Activated CD4-positive, alpha-beta memory T cell treated with anti-CD3 and anti-CD28 coated beads, Interleukin-2, amount 10 ng/mL, durations not matched to agents 7 days and 5 days (primary cell): ENCODE measurements around the gene GRK5. TPM values are rescaled to one million over a fixed set of nuclear protein-coding genes. Genes with fewer than 3 reads are reported as not detected.

Experiments
- CTCF ChIA-PET: fragments of 350-600 bp; sonication (Branson Sonifier 250); formaldehyde crosslinking; loops from one replicate; lab custom pipeline; 2021; ENCODE audit warnings: antibody characterized with exemption, inconsistent platforms; lab: Charles Lee
- POLR2A ChIA-PET: fragments of 350-600 bp; sonication (Branson Sonifier 250); formaldehyde crosslinking; loops from one replicate; lab custom pipeline; 2021; ENCODE audit warnings: antibody characterized with exemption; lab: Charles Lee
- DNase-seq: peaks from one replicate; pipeline ENCODE4 v3.0.0-alpha.2; 2020
- H3K27ac Mint-ChIP-seq: one replicate; pipeline ENCODE4 v1.8.0; 2021; ENCODE audit warnings: mild to moderate bottlenecking, mixed read lengths
- H3K27me3 Mint-ChIP-seq: one replicate; pipeline ENCODE4 v1.8.0; 2021; ENCODE audit warnings: mixed read lengths
- H3K36me3 Mint-ChIP-seq: one replicate; pipeline ENCODE4 v1.8.0; 2021; ENCODE audit warnings: low read depth, mixed read lengths
- H3K4me1 Mint-ChIP-seq: one replicate; pipeline ENCODE4 v1.8.0; 2021; ENCODE audit warnings: mixed read lengths
- H3K4me3 Mint-ChIP-seq: one replicate; pipeline ENCODE4 v1.8.0; 2021; ENCODE audit warnings: mild to moderate bottlenecking, mixed read lengths
- H3K9me3 Mint-ChIP-seq: one replicate; pipeline ENCODE4 v1.8.0; 2021; ENCODE audit warnings: mixed read lengths
- total RNA-seq, 2 experiments: library from RNA; stranded (reverse); gene quantifications; one replicate each; pipeline ENCODE4 v1.2.3, GENCODE V29; 2021

Gene GRK5
- total RNA-seq, 2 experiments from 2014 or later = 29.8 to 30.6 TPM

- ChIA-PET POLR2A (interaction anchor here (1.0 to 2.2 kb wide), 2 partner anchors 36 to 237 kb away, joined by 3 to 13 read pairs; partner anchors contain the start of gene GRK5), CTCF (interaction anchor here (0.6 to 4.7 kb wide), 11 partner anchors 11 to 244 kb away, joined by 3 to 58 read pairs (median 4); partner anchors contain the start of genes GRK5 and RGS10)
- Mint-ChIP-seq H3K27ac (no peak overlapping the region), H3K4me1 (peaks cover 10% of the 10 kb centered on the region), H3K4me3 (no peak overlapping the region), H3K36me3 (peaks cover 6% of the 10 kb centered on the region), H3K9me3 (no peaks in the 10 kb centered on the region), H3K27me3 (no peaks in the 10 kb centered on the region)
- DNase-seq = no peak
These were observed 236.1 kb downstream of the GRK5 start for GRCh38 chr10:119443441-119443840.

- peaks cover 2% of the 10 kb centered on the region for H3K36me3 Mint-ChIP-seq
- H3K4me3 Mint-ChIP-seq = no peak overlapping the region
- CTCF ChIA-PET = interaction anchor here (1.0 to 4.7 kb wide), 17 partner anchors 12 to 313 kb away, joined by 3 to 58 read pairs (median 5); partner anchors contain the start of genes GRK5 and RGS10
- no peak overlapping the region for H3K27ac Mint-ChIP-seq
- POLR2A ChIA-PET = interaction anchor here (1.0 to 2.2 kb wide), 5 partner anchors 15 to 237 kb away, joined by 3 to 13 read pairs (median 5); partner anchors contain the start of genes GRK5 and RGS10
- H3K9me3 Mint-ChIP-seq = no peaks in the 10 kb centered on the region
- peaks cover 10% of the 10 kb centered on the region for H3K4me1 Mint-ChIP-seq
- H3K27me3 Mint-ChIP-seq = no peaks in the 10 kb centered on the region
- no peak for DNase-seq
These were observed 236.7 kb downstream of the GRK5 start for GRCh38 chr10:119443970-119444660.

GRCh38 chr10:119444866-119445265 is 237.5 kb downstream of the GRK5 start:
- CTCF ChIA-PET = interaction anchor here (0.7 to 4.7 kb wide), 25 partner anchors 8 to 314 kb away, joined by 3 to 58 read pairs (median 4); partner anchors contain the start of genes GRK5 and RGS10
- POLR2A ChIA-PET = interaction anchor here (0.6 to 2.2 kb wide), 7 partner anchors 8 to 246 kb away, joined by 3 to 13 read pairs (median 4); partner anchors contain the start of genes GRK5 and RGS10
- Mint-ChIP-seq H3K4me1 (peaks cover 12% of the 10 kb centered on the region), H3K27ac (no peak overlapping the region), H3K4me3 (no peak overlapping the region), H3K9me3 (no peaks in the 10 kb centered on the region), H3K27me3 (no peaks in the 10 kb centered on the region), H3K36me3 (no peaks in the 10 kb centered on the region)
- no peak for DNase-seq

GRCh38 chr10:119445311-119445934 is 238.1 kb downstream of the GRK5 start:
- Mint-ChIP-seq H3K36me3 (no peaks in the 10 kb centered on the region), H3K27me3 (no peaks in the 10 kb centered on the region), H3K9me3 (no peaks in the 10 kb centered on the region), H3K27ac (no peak overlapping the region), H3K4me3 (no peak overlapping the region), H3K4me1 (peaks cover 15% of the 10 kb centered on the region)
- peak; percentile 85 for DNase-seq
- ChIA-PET CTCF (interaction anchor here (0.6 to 4.7 kb wide), 26 partner anchors 8 to 370 kb away, joined by 3 to 58 read pairs (median 4); partner anchors contain the start of genes GRK5 and RGS10), POLR2A (interaction anchor here (0.6 to 2.2 kb wide), 7 partner anchors 8 to 246 kb away, joined by 3 to 13 read pairs (median 4); partner anchors contain the start of genes GRK5 and RGS10)

- Mint-ChIP-seq H3K4me3 (no peak overlapping the region), H3K9me3 (no peaks in the 10 kb centered on the region), H3K4me1 (peaks cover 15% of the 10 kb centered on the region), H3K36me3 (no peaks in the 10 kb centered on the region), H3K27me3 (no peaks in the 10 kb centered on the region), H3K27ac (no peak overlapping the region)
- ChIA-PET POLR2A (interaction anchor here (1.0 to 1.7 kb wide), 3 partner anchors 43 to 97 kb away, joined by 4 to 5 read pairs (median 5); partner anchors contain the start of gene RGS10), CTCF (interaction anchor here (0.6 to 4.7 kb wide), 20 partner anchors 12 to 370 kb away, joined by 3 to 58 read pairs (median 5); partner anchors contain the start of genes GRK5 and RGS10)
- no peak for DNase-seq
These were observed 238.6 kb downstream of the GRK5 start for GRCh38 chr10:119445935-119446317.

- Mint-ChIP-seq H3K36me3 (no peaks in the 10 kb centered on the region), H3K4me3 (no peak overlapping the region), H3K9me3 (no peaks in the 10 kb centered on the region), H3K27ac (no peak overlapping the region), H3K27me3 (no peaks in the 10 kb centered on the region), H3K4me1 (peaks cover 15% of the 10 kb centered on the region)
- DNase-seq = no peak
- ChIA-PET POLR2A (no interaction called here), CTCF (interaction anchor here (1.6 to 4.7 kb wide), 6 partner anchors 43 to 251 kb away, joined by 5 to 58 read pairs (median 12); partner anchors contain the start of gene RGS10)
These were observed 239.3 kb downstream of the GRK5 start for GRCh38 chr10:119446441-119447277.

- Mint-ChIP-seq H3K36me3 (no peaks in the 10 kb centered on the region), H3K27me3 (no peaks in the 10 kb centered on the region), H3K4me1 (peaks cover 15% of the 10 kb centered on the region), H3K4me3 (no peak overlapping the region), H3K27ac (no peak overlapping the region), H3K9me3 (no peaks in the 10 kb centered on the region)
- DNase-seq = no peak
- ChIA-PET CTCF (interaction anchor here (1.7 to 4.7 kb wide), 3 partner anchors 241 to 248 kb away, joined by 5 to 58 read pairs (median 7); no protein-coding TSS in a partner anchor), POLR2A (no interaction called here)
These were observed 240.1 kb downstream of the GRK5 start for GRCh38 chr10:119447421-119447820.

- no peak for DNase-seq
- Mint-ChIP-seq H3K27me3 (no peaks in the 10 kb centered on the region), H3K4me3 (no peak overlapping the region), H3K9me3 (no peaks in the 10 kb centered on the region), H3K27ac (no peak overlapping the region), H3K36me3 (no peaks in the 10 kb centered on the region), H3K4me1 (peaks cover 15% of the 10 kb centered on the region)
- POLR2A ChIA-PET = no interaction called here
- CTCF ChIA-PET = interaction anchor here (1.3 to 1.9 kb wide), 4 partner anchors 8 to 250 kb away, joined by 3 to 7 read pairs (median 4); no protein-coding TSS in a partner anchor
These were observed 240.6 kb downstream of the GRK5 start for GRCh38 chr10:119447823-119448546.

GRCh38 chr10:119448628-119449584 is 241.5 kb downstream of the GRK5 start:
- no peaks in the 10 kb centered on the region for H3K36me3 Mint-ChIP-seq
- H3K27ac Mint-ChIP-seq = no peak overlapping the region
- H3K9me3 Mint-ChIP-seq = no peaks in the 10 kb centered on the region
- ChIA-PET CTCF (interaction anchor here (1.3 to 1.9 kb wide), 4 partner anchors 9 to 251 kb away, joined by 3 to 7 read pairs (median 4); no protein-coding TSS in a partner anchor), POLR2A (no interaction called here)
- no peak for DNase-seq
- peaks cover 15% of the 10 kb centered on the region for H3K4me1 Mint-ChIP-seq
- H3K4me3 Mint-ChIP-seq = no peak overlapping the region
- H3K27me3 Mint-ChIP-seq = no peaks in the 10 kb centered on the region

GRCh38 chr10:119449760-119450461 is 242.5 kb downstream of the GRK5 start:
- CTCF ChIA-PET = interaction anchor here (1.0 to 1.7 kb wide), 2 partner anchors 40 to 252 kb away, joined by 3 read pairs; no protein-coding TSS in a partner anchor
- POLR2A ChIA-PET = no interaction called here
- peaks cover 15% of the 10 kb centered on the region for H3K4me1 Mint-ChIP-seq
- H3K36me3 Mint-ChIP-seq = no peaks in the 10 kb centered on the region
- no peak for DNase-seq
- no peak overlapping the region for H3K27ac Mint-ChIP-seq
- no peak overlapping the region for H3K4me3 Mint-ChIP-seq
- no peaks in the 10 kb centered on the region for H3K27me3 Mint-ChIP-seq
- H3K9me3 Mint-ChIP-seq = no peaks in the 10 kb centered on the region
